Erythroblast (primary cell): ENCODE measurements around the gene AFAP1.

Experiments
- GATA1 ChIP-seq: IDR thresholded peaks from 2 replicates; pipeline ENCODE4 v1.6.1; 2011; ENCODE audit warnings: low read depth, mild to moderate bottlenecking, control low read depth, low read length, moderate library complexity
- POLR2A ChIP-seq: IDR thresholded peaks from 2 replicates; pipeline ENCODE4 v1.6.1; 2011; ENCODE audit warnings: mild to moderate bottlenecking, low read length

- TF ChIP-seq POLR2A = no peak
- no peak for TF ChIP-seq GATA1
These were observed 98.6 kb downstream of the AFAP1 start for GRCh38 chr4:7841071-7841470.
